ENCODE measurements around the gene CD80.

CD80 gene

DNA sequence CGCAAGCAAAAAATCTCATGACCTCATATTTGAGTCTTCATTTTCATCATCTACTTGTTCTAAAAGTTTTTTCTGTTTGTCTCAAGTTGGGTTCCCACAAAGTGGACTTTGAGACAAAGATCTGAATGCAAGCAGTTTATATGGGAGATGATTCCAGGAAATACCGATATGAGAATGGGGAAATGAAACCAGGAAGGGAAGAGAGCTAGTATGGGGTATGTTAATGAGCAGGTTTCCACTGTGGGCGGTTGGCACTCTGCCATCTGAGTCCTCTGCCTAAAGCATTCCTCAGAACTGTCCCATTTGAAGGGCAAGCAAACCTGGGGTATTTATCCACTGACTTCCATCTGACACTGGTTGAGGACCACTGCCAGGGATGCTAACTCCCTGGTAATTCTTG is 28.7 kb upstream of the CD80 start:
- no peak overlapping the region for H2BK5ac ChIP-seq (ENCODE audit: low read depth, low read length, poor library complexity, severe bottlenecking)
- no peak overlapping the region for H3K4ac ChIP-seq (ENCODE audit: low read depth in 1 of 2, low read length in 2 of 2)
- peaks cover 2% of the 10 kb centered on the region for H3K4me1 ChIP-seq (ENCODE audit: control insufficient read depth, insufficient read depth, low read depth, low read length)
- H3K9me3 ChIP-seq (ENCODE audit: control insufficient read depth, low read length) = no peaks in the 10 kb centered on the region
- DNase-seq = no peak
- H3K18ac ChIP-seq (ENCODE audit: low read depth in 1 of 2, low read length in 2 of 2) = no peak overlapping the region
- no peak overlapping the region for H2BK120ac ChIP-seq (ENCODE audit: low read depth, low read length)
- H3K27ac ChIP-seq (ENCODE audit: low read length, poor library complexity, severe bottlenecking) = no peak overlapping the region
- no peak overlapping the region for H2AK5ac ChIP-seq (ENCODE audit: low read length, severe bottlenecking)
- no peak overlapping the region for H3K23ac ChIP-seq (ENCODE audit: low read length in 2 of 2)
- no peak overlapping the region for H3K4me2 ChIP-seq (ENCODE audit: low read length, poor library complexity, severe bottlenecking)
- H3K4me3 ChIP-seq (ENCODE audit: insufficient read depth in 1 of 2, low read depth in 1 of 2, low read length in 2 of 2) = no peak overlapping the region
- H3K36me3 ChIP-seq (ENCODE audit: control insufficient read depth in 1 of 2, insufficient read depth in 2 of 2, low read depth in 1 of 2, low read length in 2 of 2) = peaks cover 4 to 7% of the 10 kb centered on the region in 2 experiments
- H4K91ac ChIP-seq (ENCODE audit: low read length) = no peak overlapping the region
- H3K27me3 ChIP-seq (ENCODE audit: control insufficient read depth in 1 of 2, insufficient read depth in 1 of 2, low read length in 2 of 2) = no peaks in the 10 kb centered on the region
- H3K79me1 ChIP-seq (replicated peaks; ENCODE audit: low read length, poor library complexity, severe bottlenecking) = no peaks in the 10 kb centered on the region
- no peak overlapping the region for H3K14ac ChIP-seq (ENCODE audit: low read length in 2 of 2)
- WGBS = 98% methylated on average over 3 of the region's 3 CpGs
- H2AFZ ChIP-seq (ENCODE audit: low read depth, low read length) = no peak overlapping the region
- H2BK12ac ChIP-seq (ENCODE audit: low read length in 2 of 2) = no peak overlapping the region
- no peak overlapping the region for H2BK15ac ChIP-seq (ENCODE audit: low read depth, poor library complexity, severe bottlenecking)
- no peak overlapping the region for H4K8ac ChIP-seq (ENCODE audit: low read length)
- H3K9ac ChIP-seq (ENCODE audit: low read length) = no peak overlapping the region

DNA sequence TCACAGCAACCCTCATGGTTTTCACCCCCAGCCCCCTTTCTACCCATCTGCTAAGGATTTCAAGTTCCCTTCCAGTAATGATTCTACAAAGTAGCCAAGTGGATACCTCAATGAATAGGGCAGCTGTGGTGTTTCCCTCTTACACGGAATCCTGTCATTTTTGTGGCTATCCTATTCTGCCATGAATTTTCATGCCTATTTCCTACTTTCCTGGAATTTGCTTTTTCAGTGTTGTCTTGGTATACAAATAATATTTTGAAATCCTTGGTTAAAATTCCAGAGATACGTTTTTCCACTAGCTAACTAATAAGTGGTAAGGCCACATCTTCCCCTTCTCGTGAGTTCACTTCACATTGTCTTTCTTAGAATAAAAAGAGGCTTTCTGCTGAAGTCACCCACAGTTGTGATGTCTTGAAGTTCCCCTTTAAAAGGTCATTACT is 27.3 kb upstream of the CD80 start:
- H3K4ac ChIP-seq (ENCODE audit: low read depth in 1 of 2, low read length in 2 of 2) = no peak overlapping the region
- H3K9me3 ChIP-seq (ENCODE audit: control insufficient read depth, low read length) = no peaks in the 10 kb centered on the region
- H3K23ac ChIP-seq (ENCODE audit: low read length in 2 of 2) = no peak overlapping the region
- no peak overlapping the region for H3K9ac ChIP-seq (ENCODE audit: low read length)
- H3K4me1 ChIP-seq (ENCODE audit: control insufficient read depth, insufficient read depth, low read depth, low read length) = peaks cover 5% of the 10 kb centered on the region
- H3K27me3 ChIP-seq (ENCODE audit: control insufficient read depth in 1 of 2, insufficient read depth in 1 of 2, low read length in 2 of 2) = no peaks in the 10 kb centered on the region
- H3K18ac ChIP-seq (ENCODE audit: low read depth in 1 of 2, low read length in 2 of 2) = no peak overlapping the region
- no peak overlapping the region for H2AK5ac ChIP-seq (ENCODE audit: low read length, severe bottlenecking)
- no peak overlapping the region for H2BK5ac ChIP-seq (ENCODE audit: low read depth, low read length, poor library complexity, severe bottlenecking)
- H3K79me1 ChIP-seq (replicated peaks; ENCODE audit: low read length, poor library complexity, severe bottlenecking) = no peaks in the 10 kb centered on the region
- no peak overlapping the region for H2BK15ac ChIP-seq (ENCODE audit: low read depth, poor library complexity, severe bottlenecking)
- 89% methylated on average over 3 of the region's 3 CpGs for WGBS
- H2BK12ac ChIP-seq (ENCODE audit: low read length in 2 of 2) = no peak overlapping the region
- no peak for DNase-seq
- H3K14ac ChIP-seq (ENCODE audit: low read length in 2 of 2) = no peak overlapping the region
- no peak overlapping the region for H3K4me2 ChIP-seq (ENCODE audit: low read length, poor library complexity, severe bottlenecking)
- no peak overlapping the region for H4K8ac ChIP-seq (ENCODE audit: low read length)
- no peak overlapping the region for H2AFZ ChIP-seq (ENCODE audit: low read depth, low read length)
- H3K27ac ChIP-seq (ENCODE audit: low read length, poor library complexity, severe bottlenecking) = no peak overlapping the region
- H3K36me3 ChIP-seq (ENCODE audit: control insufficient read depth in 1 of 2, insufficient read depth in 2 of 2, low read depth in 1 of 2, low read length in 2 of 2) = peaks cover 4 to 7% of the 10 kb centered on the region in 2 experiments
- H4K91ac ChIP-seq (ENCODE audit: low read length) = no peak overlapping the region
- H2BK120ac ChIP-seq (ENCODE audit: low read depth, low read length) = no peak overlapping the region
- H3K4me3 ChIP-seq (ENCODE audit: insufficient read depth in 1 of 2, low read depth in 1 of 2, low read length in 2 of 2) = no peak overlapping the region

DNA sequence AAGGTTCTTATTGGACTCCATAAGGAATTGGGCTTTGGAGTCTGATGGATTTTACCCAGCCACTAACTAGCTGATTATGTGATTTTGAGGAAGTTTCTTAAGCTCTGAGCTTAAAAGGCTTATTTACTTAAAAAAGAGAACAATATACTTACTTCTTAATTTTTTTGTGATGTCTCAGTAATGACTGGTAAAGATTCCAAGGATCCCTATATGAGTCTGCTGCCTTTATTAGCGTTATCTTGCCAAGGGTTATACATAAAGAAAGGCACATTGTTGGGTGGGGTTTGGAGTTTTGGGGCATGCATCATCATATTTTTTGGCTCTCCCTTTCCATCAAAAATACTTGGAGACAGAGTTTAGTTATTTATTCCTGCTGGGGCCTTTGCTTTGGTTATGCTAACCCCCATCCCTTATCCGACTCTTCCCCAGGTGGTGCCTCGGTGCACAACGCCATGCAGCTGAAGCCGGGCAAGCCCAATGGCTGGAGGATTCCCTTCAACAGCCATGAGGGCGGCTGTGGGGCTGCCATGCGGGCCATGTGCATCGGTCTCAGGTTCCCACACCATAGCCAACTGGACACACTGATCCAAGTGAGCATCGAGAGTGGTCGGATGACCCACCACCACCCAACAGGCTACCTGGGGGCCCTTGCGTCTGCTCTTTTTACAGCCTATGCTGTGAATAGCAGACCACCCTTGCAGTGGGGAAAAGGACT is 26.6 kb upstream of the CD80 start:
- Histone ChIP-seq H3K9me3 (ENCODE audit: control insufficient read depth, low read length) (no peaks in the 10 kb centered on the region), H2AK5ac (ENCODE audit: low read length, severe bottlenecking) (no peak overlapping the region)
- 93% methylated on average over 9 of the region's 11 CpGs for WGBS

DNA sequence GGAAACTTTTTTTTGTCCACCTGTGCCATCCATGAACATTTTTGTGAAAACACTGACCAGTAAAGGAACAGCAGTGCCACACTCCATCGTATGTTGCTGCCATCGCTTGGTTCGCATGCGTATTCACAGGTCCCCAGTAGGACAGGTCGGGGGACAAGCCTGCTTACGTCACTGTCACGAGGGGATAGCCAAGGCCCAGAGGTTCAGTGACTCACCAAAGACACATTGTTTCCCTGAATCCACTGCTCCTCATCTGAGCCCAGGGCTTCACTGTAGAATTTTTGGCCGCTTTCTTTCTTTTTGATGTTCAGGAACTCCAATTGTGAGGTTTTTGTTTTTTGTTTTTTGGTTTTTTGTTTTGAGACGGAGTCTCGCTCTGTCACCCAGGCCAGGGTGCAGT is 25.8 kb upstream of the CD80 start:
- H2AFZ ChIP-seq (ENCODE audit: low read depth, low read length) = no peak overlapping the region
- H3K27ac ChIP-seq (ENCODE audit: low read length, poor library complexity, severe bottlenecking) = no peak overlapping the region
- WGBS = 94% methylated on average over 10 of the region's 10 CpGs
- H3K9me3 ChIP-seq (ENCODE audit: control insufficient read depth, low read length) = no peaks in the 10 kb centered on the region
- no peak overlapping the region for H2AK5ac ChIP-seq (ENCODE audit: low read length, severe bottlenecking)
- no peak overlapping the region for H3K4me2 ChIP-seq (ENCODE audit: low read length, poor library complexity, severe bottlenecking)
- no peak overlapping the region for H3K4me3 ChIP-seq (ENCODE audit: insufficient read depth in 1 of 2, low read depth in 1 of 2, low read length in 2 of 2)
- H4K91ac ChIP-seq (ENCODE audit: low read length) = no peak overlapping the region
- H2BK5ac ChIP-seq (ENCODE audit: low read depth, low read length, poor library complexity, severe bottlenecking) = no peak overlapping the region
- no peaks in the 10 kb centered on the region for H3K27me3 ChIP-seq (ENCODE audit: control insufficient read depth in 1 of 2, insufficient read depth in 1 of 2, low read length in 2 of 2)
- H4K8ac ChIP-seq (ENCODE audit: low read length) = no peak overlapping the region
- H3K4me1 ChIP-seq (ENCODE audit: control insufficient read depth, insufficient read depth, low read depth, low read length) = peaks cover 8% of the 10 kb centered on the region
- H2BK12ac ChIP-seq (ENCODE audit: low read length in 2 of 2) = no peak overlapping the region
- no peaks in the 10 kb centered on the region for H3K79me1 ChIP-seq (replicated peaks; ENCODE audit: low read length, poor library complexity, severe bottlenecking)
- no peak overlapping the region for H3K4ac ChIP-seq (ENCODE audit: low read depth in 1 of 2, low read length in 2 of 2)
- peaks cover 4 to 7% of the 10 kb centered on the region in 2 experiments for H3K36me3 ChIP-seq (ENCODE audit: control insufficient read depth in 1 of 2, insufficient read depth in 2 of 2, low read depth in 1 of 2, low read length in 2 of 2)
- no peak overlapping the region for H3K18ac ChIP-seq (ENCODE audit: low read depth in 1 of 2, low read length in 2 of 2)
- DNase-seq = no peak
- no peak overlapping the region for H3K23ac ChIP-seq (ENCODE audit: low read length in 2 of 2)
- no peak overlapping the region for H3K14ac ChIP-seq (ENCODE audit: low read length in 2 of 2)
- no peak overlapping the region for H3K9ac ChIP-seq (ENCODE audit: low read length)
- H2BK15ac ChIP-seq (ENCODE audit: low read depth, poor library complexity, severe bottlenecking) = no peak overlapping the region
- no peak overlapping the region for H2BK120ac ChIP-seq (ENCODE audit: low read depth, low read length)

More for the DNA sequence above, 26.6 kb upstream of the CD80 start:
- H2BK15ac ChIP-seq (ENCODE audit: low read depth, poor library complexity, severe bottlenecking) = no peak overlapping the region
- no peak overlapping the region for H3K18ac ChIP-seq (ENCODE audit: low read depth in 1 of 2, low read length in 2 of 2)
- H3K36me3 ChIP-seq (ENCODE audit: control insufficient read depth in 1 of 2, insufficient read depth in 2 of 2, low read depth in 1 of 2, low read length in 2 of 2) = peaks cover 4 to 7% of the 10 kb centered on the region in 2 experiments
- H3K9ac ChIP-seq (ENCODE audit: low read length) = no peak overlapping the region
- H3K23ac ChIP-seq (ENCODE audit: low read length in 2 of 2) = no peak overlapping the region
- H2BK12ac ChIP-seq (ENCODE audit: low read length in 2 of 2) = no peak overlapping the region
- no peak overlapping the region for H3K4me2 ChIP-seq (ENCODE audit: low read length, poor library complexity, severe bottlenecking)
- peak overlapping the region in 1 of 2 experiments; percentile 33 for H3K4me3 ChIP-seq (ENCODE audit: insufficient read depth in 1 of 2, low read depth in 1 of 2, low read length in 2 of 2)
- no peak for DNase-seq
- no peaks in the 10 kb centered on the region for H3K27me3 ChIP-seq (ENCODE audit: control insufficient read depth in 1 of 2, insufficient read depth in 1 of 2, low read length in 2 of 2)
- H3K79me1 ChIP-seq (replicated peaks; ENCODE audit: low read length, poor library complexity, severe bottlenecking) = no peaks in the 10 kb centered on the region
- H4K91ac ChIP-seq (ENCODE audit: low read length) = no peak overlapping the region
- H3K4ac ChIP-seq (ENCODE audit: low read depth in 1 of 2, low read length in 2 of 2) = no peak overlapping the region
- no peak overlapping the region for H4K8ac ChIP-seq (ENCODE audit: low read length)
- no peak overlapping the region for H3K27ac ChIP-seq (ENCODE audit: low read length, poor library complexity, severe bottlenecking)
- no peak overlapping the region for H2AFZ ChIP-seq (ENCODE audit: low read depth, low read length)
- H2BK5ac ChIP-seq (ENCODE audit: low read depth, low read length, poor library complexity, severe bottlenecking) = no peak overlapping the region
- H3K14ac ChIP-seq (ENCODE audit: low read length in 2 of 2) = no peak overlapping the region
- H2BK120ac ChIP-seq (ENCODE audit: low read depth, low read length) = no peak overlapping the region
- H3K4me1 ChIP-seq (ENCODE audit: control insufficient read depth, insufficient read depth, low read depth, low read length) = peaks cover 5% of the 10 kb centered on the region
